Measurements from ENCODE around the gene STAB1.

The STAB1 gene

GRCh38 chr3:52484680-52485461, 10.3 kb upstream of the STAB1 start:
- H3K4me3 ChIP-seq (ENCODE audit: low read depth, low read length) = no peak overlapping the region

- H3K4me3 ChIP-seq (ENCODE audit: low read depth, low read length) = no peak overlapping the region
Observed at GRCh38 chr3:52487050-52487787, 7.9 kb upstream of the STAB1 start.

- no peak overlapping the region for H3K4me3 ChIP-seq (ENCODE audit: low read depth, low read length)
Observed at GRCh38 chr3:52487788-52488691, 7.1 kb upstream of the STAB1 start.

GRCh38 chr3:52488746-52489145, 6.4 kb upstream of the STAB1 start:
- H3K4me3 ChIP-seq (ENCODE audit: low read depth, low read length) = no peak overlapping the region

DNA sequence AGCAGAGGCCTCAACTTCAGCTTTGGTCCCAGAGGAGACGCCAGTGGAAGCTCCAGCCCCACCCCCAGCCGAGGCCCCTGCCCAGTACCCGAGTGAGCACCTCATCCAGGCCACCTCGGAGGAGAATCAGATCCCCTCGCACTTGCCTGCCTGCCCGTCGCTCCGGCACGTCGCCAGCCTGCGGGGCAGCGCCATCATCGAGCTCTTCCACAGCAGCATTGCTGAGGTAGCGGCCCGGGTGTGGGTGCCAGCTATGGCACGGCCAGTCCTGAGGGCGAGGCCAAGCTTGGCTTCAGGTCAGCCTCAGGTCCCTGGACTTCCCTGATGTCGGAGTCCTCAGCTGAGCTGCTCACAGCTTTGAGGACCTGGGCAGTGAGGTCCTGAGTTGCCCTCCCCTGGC, 5.7 kb upstream of the STAB1 start:
- no peak overlapping the region for H3K4me3 ChIP-seq (ENCODE audit: low read depth, low read length)

DNA sequence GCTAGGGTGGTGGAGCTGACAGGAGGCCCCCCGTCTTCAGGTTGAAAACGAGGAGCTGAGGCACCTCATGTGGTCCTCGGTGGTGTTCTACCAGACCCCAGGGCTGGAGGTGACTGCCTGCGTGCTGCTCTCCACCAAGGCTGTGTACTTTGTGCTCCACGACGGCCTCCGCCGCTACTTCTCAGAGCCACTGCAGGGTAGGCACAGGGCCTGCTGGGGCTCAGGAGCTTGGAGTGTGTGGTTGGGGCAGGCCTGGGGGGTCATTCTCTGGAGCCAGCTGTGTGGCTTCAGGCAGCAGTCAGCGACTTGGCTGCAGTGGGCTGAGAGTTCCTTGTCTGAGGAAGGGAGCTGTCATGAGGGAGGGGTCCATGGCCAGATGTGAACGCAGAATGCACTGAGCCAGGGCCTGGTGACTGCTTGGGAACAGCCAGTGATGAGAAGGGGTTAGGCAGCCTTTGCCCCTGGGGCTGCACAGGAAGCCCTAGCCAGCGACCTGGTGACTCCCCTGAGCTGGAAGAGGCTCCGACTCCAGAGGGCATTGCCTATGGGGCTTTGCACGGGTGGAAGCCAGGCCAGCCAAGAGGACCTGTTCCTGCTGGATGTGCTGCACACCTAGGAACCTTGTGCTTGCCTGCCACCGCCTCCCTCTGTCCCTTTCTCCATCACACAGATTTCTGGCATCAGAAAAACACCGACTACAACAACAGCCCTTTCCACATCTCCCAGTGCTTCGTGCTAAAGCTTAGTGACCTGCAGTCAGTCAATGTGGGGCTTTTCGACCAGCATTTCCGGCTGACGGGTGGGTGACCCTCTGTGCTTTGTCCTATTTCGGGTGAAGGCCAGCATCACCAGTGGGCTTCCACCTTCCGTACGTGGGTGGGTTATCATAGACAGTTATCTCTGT, 4.9 kb upstream of the STAB1 start:
- no peak overlapping the region for H3K4me3 ChIP-seq (ENCODE audit: low read depth, low read length)

GRCh38 chr3:52490939-52491526, 4.1 kb upstream of the STAB1 start:
- no peak overlapping the region for H3K4me3 ChIP-seq (ENCODE audit: low read depth, low read length)

GRCh38 chr3:52492059-52492458, 3.1 kb upstream of the STAB1 start:
- no peak overlapping the region for H3K4me3 ChIP-seq (ENCODE audit: low read depth, low read length)

DNA sequence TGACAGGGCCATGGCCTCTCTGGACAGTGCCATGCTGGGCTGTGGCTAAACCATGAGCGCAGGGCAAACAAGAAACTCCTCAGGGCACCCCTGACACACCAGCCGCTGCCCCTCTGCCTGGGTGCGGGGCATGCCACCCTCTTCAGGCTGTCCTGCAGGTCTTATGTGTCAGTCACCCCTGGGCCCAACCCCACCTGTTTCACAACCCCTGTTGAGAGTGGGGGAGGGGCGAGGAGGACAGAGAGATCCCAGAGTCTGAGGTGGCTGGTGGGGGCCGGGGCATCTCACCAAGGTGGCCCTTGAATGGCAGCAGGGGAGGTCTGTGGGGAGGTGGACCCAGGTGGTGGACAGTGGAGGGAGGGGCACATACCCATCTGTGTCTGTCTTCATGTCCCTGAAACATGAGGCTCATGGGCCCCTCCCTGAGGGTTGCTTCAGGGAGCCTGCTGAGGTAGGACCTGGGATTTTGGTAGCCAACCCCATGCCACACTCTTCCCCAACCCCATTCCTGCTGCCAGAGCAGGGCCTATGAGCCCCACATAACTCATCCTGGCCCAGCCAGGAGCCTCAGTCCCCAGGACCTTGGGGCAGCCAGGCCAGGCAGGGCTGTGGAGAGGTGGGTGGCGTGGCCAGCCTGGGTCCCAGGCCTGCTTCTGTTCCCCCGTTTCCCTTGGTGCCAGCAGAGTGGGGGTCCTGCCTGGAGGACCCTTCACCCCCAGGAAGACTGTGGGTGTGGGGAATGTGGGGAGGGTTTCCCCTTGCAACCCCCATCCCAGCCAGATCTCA, 1.7 kb upstream of the STAB1 start:
- H3K4me3 ChIP-seq (ENCODE audit: low read depth, low read length) = no peak overlapping the region

- no peak overlapping the region for H3K4me3 ChIP-seq (ENCODE audit: low read depth, low read length)
Observed at GRCh38 chr3:52494445-52494844, 693 bp upstream of the STAB1 start.

- H3K4me3 ChIP-seq (ENCODE audit: low read depth, low read length) = no peak overlapping the region
Observed at GRCh38 chr3:52495777-52496602, 852 bp downstream of the STAB1 start.

DNA sequence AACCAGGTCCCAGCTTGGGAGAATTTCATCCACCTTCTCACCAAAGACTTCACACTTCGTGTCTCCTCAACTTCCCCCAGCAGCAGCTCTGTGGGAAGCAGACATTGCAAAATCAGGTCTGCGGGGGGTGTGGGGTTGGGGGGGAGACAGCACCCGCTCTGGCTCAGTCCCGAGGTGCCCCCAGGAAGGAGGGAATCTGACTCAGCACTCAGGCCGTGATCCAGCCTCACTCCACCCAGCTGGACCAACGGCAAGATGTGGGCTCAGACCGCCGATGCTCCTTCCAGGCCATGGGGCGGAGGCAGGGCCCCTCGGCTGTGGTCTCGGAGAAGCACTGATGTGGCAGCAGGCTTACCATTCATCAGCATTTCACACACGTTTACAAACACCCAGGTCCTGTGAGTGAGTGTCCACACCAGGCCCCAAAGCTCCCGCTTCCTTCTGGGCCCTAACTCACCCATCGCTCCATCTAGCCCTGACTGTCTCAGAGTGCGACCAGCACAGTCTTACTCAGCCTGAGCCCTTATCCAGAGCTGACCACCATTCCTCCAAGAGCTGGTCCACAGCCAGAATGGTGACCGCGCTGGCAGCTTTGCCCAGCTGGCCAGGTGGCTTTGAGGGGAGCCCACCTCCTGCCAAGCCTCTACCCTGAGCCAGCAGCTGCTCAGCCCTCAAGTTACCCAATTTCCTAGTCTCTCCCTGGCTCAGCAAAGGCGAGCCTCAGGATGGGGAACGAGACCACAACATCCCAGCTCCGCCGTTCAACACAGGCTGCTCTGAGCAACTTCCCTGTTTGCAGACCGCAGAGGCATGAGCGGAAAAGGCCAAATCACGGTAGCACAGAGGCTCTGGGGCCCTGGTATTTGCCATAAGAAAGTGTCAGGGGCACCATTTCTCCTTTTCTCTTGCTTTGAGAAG, 3.3 kb downstream of the STAB1 start:
- no peak overlapping the region for H3K4me3 ChIP-seq (ENCODE audit: low read depth, low read length)

DNA sequence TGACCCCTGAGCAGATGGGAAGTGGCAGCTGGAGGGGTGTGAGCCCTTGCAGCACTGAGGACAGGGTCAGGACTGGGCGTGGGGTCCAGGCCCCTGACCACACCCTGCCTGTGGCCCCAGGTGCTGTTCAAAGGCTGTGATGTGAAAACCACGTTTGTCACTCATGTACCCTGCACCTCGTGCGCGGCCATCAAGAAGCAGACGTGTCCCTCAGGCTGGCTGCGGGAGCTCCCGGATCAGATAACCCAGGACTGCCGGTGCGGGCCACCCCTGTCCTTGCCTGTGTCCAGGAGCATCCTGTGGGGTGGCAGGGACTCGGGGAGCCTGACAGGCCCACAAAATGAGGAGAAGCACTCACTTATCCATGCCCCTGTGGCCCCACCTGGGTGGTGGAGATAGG, 5.9 kb downstream of the STAB1 start:
- no peak overlapping the region for H3K4me3 ChIP-seq (ENCODE audit: low read depth, low read length)

DNA sequence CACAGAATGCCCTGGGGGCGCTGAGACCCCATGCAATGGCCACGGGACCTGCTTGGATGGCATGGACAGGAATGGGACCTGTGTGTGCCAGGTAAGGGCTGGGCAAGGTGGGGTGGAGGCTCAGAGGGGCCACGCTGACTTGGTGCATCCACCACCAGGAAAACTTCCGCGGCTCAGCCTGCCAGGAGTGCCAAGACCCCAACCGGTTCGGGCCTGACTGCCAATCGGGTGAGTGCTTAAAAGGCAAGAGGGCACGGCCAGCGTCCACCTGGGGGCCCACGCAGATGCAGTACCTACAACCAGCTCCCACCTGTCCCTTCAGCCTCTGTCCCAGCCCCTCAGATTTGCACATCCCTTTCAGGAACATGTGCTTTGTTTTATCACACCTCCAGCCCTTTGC, 6.9 kb downstream of the STAB1 start:
- no peak overlapping the region for H3K4me3 ChIP-seq (ENCODE audit: low read depth, low read length)

DNA sequence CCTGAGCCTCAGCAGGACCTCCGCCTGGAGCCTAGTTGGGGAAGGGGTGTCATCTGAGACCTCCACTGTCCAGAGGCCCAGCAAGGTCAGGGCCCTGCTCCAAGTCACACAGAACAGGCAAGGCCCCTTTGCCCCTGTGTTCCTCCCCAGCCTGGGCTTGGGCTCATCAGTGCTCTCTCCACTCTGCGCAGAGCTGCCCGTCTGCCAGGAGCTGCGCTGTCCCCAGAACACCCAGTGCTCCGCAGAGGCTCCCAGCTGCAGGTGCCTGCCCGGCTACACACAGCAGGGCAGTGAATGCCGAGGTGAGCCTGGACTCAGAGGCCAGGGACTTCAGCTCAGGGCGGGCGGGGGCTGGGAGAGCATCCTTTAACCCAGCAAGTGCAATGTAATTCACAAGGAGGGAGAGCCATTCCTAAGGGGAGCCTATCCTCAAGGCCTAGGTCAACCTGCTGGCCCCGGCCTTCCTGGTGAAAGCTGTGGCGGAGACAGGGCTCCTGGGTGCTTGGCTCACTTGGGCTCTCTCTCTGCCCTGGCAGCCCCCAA, 7.7 kb downstream of the STAB1 start:
- H3K4me3 ChIP-seq (ENCODE audit: low read depth, low read length) = no peak overlapping the region

- no peak overlapping the region for H3K4me3 ChIP-seq (ENCODE audit: low read depth, low read length)
Observed at GRCh38 chr3:52503788-52504424, 8.8 kb downstream of the STAB1 start.

DNA sequence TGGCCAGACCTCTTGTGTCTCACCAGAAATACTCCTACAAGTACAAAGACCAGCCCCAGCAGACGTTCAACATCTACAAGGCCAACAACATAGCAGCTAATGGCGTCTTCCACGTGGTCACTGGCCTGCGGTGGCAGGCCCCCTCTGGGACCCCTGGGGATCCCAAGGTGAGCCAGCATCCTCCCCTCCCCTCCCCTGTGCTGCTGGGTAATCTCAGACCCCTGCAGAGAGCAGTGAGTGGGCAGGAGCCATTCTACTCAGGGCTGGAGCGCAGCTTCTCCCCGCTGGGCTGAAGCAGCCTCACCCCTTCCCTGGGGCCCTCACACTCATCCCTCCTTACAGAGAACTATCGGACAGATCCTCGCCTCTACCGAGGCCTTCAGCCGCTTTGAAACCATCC, 9.8 kb downstream of the STAB1 start:
- H3K4me3 ChIP-seq (ENCODE audit: low read depth, low read length) = no peak overlapping the region
